NCI-H1417 (cell line): Measurements from ENCODE around the gene F2RL1.
"Not testable (repeated sequence)": the region's sequence is repeated elsewhere in the genome, so short reads cannot be mapped to it uniquely, and the experiment has no call there.

Source experiments
- DNase-seq, 3 experiments: peaks; one replicate each; lab custom pipeline; 2025; lab: John Stamatoyannopoulos, UW

The F2RL1 gene

DNA sequence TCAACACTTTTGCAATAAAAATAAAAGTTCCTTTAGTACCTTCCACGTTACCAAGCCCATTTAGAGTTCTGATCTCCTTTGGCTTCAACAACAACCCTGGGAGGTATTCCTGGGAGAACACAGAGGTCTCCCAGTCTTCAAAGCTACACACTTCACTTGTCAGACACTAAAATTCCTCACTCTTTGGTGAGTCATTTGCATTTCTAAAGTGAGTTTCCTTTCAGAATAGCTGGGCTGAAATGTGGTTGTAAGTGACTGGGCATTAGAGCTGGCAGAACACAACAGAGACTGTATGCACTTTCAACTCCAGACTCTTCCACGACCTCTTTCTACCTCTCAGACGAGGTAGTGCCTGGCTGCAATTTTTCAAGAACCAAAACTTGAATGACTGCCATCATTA is 11.5 kb upstream of the F2RL1 start:
- no peak for DNase-seq

DNA sequence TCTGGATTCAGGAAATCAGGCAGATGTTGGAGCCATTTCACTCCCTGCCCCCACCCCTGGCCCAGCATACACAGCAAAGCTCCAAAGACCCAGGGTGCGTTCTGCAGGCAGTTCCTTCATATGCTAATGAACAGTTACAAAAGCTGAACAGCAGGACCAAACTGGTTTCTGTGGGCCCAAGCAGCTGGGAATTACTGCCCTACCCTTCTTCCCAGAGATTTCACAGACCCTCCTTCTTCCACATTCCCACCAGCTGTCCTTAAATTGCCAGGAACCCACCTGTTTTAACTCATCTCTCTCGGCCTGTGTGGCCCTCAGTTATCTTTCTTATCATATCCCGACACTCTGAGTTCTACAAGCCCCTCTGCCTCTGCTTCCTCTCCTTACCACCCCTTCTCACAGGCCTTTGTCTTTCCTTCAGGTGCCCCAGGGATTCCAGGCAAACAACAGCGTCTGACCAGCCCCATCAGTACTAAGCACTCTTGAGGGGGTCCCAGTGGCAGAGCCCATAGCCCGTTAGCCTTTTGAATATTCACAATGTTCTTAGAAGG is 10.6 kb upstream of the F2RL1 start:
- DNase-seq: peak in 1 of 3 experiments; percentile 2

DNA sequence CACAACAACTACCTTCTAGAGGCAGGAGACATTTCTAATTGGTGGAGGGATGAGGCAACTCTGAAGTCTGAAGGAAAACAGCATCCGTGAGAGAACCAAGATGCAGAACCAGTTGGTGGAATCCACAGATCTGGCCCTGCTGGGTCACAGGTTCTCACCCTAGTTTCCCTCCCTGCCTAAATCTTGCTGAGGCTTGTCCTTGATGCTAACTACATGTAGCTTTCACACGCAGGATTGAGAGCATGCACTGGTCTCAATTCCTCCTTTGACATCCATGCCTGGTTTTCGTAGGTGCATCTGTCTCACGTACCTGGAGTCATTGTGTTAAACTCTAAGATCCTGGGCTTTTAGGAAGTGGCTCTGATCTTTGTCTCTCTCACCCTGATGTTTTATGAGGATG is 9.7 kb upstream of the F2RL1 start:
- no peak for DNase-seq

DNA sequence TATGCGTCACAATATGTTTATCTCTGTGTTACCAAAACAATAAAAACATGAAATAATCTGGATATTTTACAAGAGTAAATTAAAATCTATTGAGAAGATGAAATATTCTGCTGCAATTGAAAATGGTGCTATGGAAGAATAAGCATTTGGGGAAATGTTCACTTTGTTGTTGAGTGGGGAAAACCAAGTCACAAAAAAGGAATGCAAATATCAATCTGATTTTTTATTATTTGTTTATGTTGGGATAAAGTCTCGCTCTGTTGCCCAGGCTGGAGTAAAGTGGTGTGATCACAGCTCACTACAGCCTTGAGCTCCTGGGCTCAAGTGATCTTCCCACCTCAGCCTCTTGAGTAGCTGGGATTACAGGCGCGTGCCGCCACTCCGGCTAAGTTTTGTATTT is 8.6 kb upstream of the F2RL1 start:
- DNase-seq: no peak

DNA sequence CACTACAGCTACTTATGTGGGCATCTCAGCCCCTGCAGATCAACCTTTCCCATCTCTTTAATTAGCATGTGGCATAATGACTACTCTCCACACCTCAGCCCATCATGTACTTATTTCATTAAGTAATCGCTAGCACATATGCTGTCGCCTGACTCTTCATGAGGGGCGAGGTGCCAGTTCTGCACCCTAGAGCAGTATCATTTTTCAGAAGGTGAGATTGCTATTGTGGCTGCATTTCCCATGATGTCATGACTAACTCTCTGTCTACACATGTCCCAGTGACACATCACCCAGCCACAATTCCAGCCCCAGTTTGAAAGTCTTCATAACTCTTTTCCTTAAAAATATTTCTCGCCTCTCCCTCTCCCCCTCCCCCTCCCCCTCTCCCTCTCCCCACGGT is 7.6 kb upstream of the F2RL1 start:
- DNase-seq: no peak

DNA sequence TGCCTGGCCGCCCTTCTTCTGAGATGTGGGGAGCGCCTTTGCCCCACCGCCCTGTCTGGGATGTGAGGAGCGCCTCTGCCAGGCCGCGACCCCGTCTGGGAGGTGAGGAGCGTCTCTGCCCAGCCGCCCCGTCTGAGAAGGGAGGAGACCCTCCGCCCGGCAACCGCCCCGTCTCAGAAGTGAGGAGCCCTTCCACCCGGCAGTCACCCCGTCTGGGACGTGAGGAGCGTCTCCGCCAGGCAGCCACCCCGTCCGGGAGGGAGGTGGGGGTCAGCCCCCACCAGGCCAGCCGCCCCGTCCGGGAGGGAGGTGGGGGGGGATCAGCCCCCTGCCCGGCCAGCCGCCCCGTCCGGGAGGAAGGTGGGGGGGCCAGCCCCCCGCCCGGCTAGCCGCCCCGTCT is 6.6 kb upstream of the F2RL1 start:
- DNase-seq: not testable (repeated sequence)

DNA sequence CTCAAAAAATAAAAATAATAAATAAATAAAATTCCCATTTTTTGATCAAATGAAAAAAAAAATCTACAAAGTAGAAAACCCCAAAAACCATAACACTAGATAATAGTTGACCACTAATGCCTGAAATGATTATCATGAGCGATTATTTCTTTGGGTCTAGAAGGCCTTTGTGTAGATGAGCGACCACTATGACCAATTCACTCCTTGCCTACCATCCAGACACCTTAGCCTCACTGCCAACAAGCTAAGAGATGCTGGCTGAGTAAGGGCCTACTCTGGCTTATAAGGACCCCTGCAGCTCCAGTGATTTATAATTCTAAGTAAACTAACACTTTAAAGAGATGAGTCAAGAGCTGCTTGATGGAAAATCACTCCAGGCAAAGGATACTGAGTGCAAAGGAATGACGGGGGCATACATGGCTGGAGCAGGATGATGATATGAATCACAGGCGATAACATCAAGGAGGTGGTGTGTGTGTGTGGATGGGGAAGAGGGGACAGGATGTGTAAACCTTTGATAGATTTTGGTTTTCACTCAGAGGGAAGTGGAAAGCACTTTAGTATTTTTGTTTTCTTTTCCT is 4.8 kb upstream of the F2RL1 start:
- peak in 1 of 3 experiments; percentile 20 for DNase-seq

DNA sequence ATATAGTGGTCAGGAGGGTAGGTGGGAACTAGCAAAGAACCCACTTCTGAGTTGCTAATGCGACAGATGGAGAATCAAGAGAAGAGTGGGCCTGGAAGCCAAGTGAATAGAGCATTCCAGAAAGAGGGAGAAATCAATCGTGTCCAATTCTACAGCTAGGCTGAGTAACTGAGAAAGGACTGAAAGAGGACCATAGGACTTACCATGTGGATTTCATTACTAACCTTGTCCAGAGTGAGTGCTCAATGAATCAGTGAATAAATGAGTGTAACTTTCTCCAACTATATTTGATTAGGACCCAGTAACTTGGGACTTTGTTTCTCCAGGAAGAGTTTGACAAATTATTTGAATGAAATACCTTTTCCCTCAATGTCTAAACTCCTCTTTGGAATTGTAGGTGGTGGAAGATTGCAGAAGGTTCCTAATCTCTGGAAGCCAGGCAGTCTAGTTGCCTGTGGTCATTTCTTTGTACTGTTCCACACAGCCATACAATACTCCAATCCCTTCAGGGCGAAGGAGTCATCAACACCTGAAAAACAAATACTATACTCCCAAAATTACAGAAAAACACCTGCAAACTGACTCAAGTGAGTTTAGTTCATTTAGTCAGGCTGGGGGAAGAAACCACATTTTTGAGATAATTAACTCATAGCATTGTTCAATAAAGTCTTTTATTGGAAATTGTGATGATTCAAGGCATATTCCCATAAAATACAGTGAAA is 2.6 kb upstream of the F2RL1 start:
- no peak for DNase-seq

DNA sequence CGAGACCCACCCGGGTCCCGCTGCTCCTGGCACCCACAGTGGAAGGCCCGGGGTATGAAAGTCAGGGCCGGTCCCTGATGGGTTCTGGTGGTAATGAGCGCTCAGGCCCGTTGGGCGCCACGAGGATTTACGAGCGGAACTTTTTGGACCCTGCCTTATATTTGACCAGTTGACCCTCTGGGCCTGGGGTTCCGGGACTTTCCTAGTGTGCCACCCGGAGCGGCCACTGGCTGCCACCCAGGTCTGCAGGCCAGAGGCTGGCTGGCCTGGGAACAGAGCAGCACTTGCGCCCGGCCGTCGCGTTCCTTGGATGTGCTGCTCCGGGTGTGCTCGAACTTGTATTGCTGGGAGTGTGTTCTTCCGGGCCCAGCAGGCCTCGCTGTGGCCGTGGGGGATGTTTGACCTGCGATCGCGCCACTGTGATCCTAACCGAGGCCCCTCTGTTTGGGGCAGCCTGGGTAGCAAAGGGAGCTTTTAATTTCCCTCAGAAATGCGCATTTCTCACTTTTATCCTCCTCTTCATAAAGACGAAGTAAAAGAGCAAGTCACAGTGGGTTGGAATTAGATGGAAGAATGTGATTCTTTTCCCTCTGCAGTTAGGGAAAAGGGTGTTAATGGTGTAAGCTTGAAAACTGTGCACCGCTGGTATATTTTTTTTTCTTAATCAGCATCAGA is 1.2 kb downstream of the F2RL1 start:
- DNase-seq: no peak

DNA sequence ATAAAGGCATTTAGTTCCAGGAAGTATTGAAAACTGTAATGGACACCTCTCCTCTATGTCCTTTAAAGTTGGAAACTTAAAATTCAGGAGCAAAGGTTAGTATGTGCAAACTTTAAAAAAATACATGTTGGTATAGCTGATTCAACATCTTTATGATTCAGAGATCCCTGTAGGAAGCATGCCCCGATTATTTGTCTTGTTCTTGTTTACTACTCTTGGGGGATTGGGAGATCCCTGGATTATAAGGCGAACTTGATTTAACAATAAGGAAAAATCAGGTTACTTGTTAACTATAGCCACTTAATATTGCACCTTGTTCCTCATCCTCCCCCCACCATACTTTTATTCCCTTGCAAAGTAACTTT is 1.7 kb downstream of the F2RL1 start:
- no peak for DNase-seq

DNA sequence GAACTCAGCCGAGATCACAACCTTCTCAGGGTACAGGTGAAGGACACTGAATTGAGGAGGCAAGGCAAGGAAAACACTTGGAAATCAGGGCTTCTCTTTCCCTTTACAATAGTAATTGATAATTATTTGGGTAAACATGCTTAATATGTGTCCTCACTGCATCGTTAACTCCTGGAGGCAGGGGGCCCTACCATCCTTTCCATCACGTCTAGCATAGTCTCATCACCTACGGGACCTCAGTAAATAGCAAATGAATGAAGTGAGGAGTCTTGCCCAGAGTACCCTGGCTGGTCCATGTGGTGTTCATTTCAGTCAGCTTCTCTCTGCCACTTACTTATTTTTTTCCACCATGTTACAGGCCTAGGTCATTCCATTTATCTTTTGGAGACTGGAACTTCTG is 2.3 kb downstream of the F2RL1 start:
- DNase-seq: no peak

DNA sequence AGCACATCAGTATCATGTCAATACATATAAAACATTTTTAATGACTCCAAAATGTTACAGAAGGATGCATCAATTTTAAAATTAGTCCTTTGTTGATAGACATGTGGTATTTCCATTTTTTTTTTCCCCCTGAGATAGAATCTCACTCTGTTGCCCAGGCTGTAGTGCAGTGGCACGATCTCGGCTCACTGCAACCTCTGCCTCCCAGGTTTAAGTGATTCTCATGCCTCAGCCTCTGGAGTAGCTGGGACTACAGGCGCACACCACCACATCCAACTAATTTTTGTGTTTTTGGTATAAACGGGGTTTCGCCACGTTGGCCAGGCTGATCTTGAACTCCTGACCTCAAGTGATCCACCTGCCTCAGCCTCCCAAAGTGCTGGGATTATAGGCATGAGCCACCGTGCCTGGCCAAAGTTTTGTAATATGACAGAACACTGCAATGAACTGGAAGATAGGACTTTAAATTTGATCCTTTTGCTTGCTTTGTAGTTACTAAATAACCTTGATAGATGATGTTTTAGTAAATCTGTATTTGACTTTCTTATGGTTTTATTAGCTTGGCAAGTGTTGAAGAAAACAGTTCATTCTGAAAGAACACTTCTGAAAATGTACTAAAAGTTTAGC is 3.4 kb downstream of the F2RL1 start:
- not testable (repeated sequence) for DNase-seq

DNA sequence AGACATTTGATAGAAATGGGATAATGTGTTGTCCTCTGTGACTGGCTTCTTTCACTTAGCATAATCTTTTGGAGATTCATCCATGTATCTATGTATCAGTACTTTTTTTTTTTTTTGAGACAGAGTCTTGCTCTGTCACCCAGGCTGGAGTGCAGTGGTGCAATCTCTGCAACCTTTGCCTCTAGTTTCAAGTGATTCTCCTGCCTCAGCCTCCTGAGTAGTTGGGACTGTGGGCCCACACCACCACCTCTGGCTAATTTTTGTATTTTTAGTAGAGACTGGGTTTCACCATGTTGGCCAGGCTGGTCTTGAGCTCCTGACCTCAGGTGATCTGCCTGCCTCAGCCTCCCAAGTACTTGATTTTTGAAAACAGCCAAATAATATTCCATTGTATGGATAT is 7.6 kb downstream of the F2RL1 start:
- DNase-seq: not testable (repeated sequence)

DNA sequence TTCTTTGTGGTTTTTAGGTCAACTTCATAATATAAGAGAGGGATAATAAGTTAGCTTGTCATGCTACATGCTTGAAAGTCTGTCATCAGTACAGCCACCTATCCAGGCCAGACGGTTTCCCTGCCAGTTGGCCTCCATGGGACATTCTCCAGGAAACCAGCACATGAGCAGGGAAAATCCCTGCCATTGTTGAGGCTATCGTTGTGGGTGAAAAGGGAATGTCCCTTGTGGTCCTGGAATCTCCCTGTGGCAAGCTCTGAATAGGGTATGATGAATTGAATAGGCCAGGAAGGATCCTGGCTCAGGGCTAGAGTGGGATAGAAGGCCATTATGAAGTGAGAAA is 12.3 kb downstream of the F2RL1 start:
- no peak for DNase-seq

DNA sequence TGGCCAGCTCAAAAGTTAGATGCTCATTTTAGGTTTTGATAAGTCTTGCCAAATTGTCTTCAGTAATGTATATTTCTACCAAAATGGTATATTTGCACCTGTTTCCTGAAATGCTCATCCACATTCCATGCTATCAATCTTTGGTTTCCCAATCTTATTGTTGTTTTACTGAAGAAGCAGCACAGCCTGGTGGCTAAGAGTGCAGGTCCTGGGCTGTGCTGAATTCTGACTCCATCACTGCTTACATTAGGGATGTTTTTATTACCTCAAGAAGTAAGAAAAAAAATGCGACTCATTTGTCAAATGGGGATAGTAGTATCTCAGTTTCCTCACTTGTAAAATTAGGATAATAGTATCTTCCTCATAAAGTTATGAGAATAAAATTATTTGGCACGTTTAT is 17.4 kb downstream of the F2RL1 start:
- no peak for DNase-seq

DNA sequence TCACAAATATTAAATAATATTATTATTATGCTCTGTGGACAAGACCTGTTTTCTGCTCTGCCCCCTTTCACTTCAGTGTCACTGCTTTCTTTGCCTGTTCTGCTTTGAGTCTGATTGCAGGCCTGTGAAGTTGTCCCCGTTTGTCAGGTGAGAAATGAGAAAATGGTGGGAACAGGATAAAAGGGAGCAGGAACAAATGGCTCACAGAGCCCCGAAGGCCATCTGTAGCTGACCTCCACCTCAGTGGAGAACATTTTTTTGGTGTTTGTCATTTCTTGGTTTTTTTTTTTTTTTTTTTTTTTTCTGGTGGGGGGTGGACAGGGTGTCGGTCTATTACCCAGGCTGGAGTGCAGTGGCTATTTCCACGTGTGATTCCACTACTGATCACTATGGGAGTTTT is 17.8 kb downstream of the F2RL1 start:
- DNase-seq: no peak

DNA sequence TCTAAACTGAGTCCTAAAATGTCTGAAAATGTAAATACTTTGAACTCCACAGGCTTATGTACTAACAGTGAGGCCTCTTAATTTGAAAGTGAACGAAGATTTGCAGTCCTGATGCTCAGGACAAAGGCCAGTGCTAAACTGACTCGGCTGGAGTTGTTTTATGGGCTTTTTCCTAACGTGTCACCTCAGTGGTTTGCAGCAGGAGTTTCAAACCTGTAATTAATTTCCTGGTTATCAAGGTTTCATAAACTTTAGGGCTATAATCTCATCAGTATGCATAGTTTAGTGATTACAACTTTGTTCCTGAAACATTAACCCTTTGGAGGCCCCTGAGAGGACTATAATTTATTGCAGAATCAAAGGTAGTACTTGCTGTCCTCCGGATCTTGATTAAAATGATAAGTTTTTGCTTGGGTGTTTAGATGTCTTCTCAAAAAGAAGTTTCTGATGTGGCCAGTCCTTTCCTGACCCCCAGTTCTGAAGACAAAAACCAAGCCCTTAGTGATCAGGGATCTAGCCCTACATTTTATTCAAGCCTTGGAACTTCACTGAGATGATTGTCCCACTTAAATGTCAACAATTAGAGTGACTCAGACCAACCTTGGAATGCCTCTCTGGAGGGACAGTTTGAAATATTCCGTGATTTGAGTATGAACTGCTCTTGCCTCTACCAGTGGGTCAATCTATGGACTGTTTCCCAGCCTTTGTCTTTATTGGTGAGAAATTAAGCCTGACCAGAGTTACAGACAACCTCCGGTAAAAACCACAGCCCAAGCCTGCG is 19.8 kb downstream of the F2RL1 start:
- peak in 1 of 3 experiments; percentile 13 for DNase-seq

DNA sequence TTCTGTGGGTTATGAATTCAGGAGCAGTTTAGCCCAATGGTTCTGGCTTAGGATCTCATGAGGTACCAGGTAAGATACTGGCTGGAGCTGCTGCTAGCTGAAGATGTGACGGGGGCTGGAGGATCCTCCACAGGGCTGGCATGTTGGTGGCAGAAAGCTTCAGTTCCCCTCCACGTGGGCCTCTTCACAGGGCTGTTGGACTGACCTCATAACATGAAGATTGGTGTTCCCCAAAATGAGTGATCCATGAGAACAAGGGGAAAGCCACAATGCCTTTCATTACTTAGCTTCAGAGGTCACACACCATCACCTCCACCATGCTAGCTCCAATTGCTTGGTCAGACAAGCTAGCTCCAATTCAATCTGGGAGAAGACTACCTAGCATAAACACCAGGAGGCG is 22.5 kb downstream of the F2RL1 start:
- DNase-seq: no peak

DNA sequence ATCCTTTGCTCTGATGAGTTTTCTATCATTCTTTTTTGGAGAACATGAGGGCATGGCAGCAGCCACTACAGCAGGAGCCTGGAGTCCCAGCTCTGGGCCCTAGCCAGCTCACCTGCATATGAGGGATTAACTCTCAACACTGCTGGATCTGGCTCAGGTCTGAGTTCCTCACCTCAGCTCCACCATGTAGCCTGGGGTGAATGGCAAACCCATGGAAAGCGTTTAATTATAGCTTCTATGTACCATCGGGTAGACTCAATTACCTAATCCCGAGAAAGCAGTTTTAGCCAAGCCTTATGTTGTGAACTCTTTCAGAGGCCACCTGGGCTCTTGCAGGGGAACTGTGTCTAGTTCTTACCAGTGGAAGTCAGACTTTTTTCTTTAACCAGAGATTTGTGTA is 27.1 kb downstream of the F2RL1 start:
- DNase-seq: peak in 1 of 3 experiments; percentile 23

DNA sequence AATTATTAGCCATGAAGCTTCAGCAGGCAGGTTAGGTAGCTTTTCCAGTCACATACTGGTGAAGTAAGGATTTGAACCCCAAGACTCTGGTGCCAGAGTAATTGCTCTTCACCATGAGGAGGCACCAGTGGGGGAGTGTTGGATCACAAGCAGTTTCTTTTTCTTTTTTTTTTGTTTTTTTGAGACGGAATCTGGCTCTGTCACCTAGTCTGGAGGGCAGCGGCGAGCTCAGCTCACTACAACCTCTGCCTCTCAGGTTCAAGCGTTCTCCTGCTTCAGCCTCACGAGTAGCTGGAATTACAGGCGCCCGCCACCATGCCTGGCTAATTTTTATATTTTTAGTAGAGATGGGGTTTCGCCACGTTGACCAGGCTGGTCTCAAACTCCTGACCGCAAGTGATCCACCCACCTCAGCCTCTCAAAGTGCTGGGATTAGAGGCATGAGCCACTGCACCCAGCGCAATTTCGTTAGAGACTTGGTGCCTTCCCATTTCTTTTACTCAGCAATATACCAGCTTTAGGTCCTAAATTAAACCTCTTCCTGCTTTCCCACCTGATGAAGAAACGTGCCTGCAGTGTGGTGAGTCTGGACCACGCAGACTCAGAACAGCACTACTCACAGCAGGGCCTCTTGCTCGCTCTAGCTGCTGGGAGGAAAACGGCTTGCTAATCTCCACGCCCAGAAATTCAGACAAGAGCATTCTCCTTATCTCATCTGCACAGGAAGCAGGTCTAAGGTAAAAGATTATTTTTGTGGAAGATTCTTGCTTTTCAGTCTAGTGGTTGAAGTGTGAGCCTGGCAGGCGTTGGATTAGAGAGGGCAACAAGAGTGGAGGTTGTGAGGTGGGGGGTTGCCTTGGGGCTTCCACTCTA is 30.8 kb downstream of the F2RL1 start, which contains the start of gene S100Z:
TSS of gene S100Z (plus strand) at position 596 of the 873 bp plus-strand sequence. CDS start 25,346 bp downstream, outside the sequence.
- DNase-seq: no peak
